GF-D8 (cell line): Measurements from ENCODE around the gene CENPP.
"Not testable (repeated sequence)": the region's sequence is repeated elsewhere in the genome, so short reads cannot be mapped to it uniquely, and the experiment has no call there.

Source experiments
- DNase-seq: peaks from one replicate; lab custom pipeline; 2025; lab: John Stamatoyannopoulos, UW

CENPP gene

GRCh38 chr9:92538541-92538940 is 212.8 kb downstream of the CENPP start:
- no peak for DNase-seq

DNA sequence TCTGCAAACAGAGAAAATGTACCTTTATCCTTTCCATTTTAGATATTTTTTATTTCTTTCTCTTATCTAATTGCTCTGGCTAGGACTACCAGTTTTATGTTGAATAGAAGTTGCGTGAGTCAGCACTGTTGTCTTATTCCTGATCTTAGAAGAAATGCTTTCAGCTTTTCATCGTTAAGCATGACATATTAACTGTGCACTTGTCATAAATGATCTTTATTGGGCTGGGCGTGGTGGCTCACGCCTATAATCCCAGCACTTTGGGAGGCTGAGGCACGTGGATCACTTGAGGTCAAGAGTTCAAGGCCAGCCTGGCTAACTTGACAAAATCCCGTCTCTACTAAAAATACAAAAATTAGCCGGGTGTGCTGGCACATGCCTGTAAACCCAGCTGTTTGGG is 218.2 kb downstream of the CENPP start:
- DNase-seq: no peak

GRCh38 chr9:92545002-92545510 is 219.3 kb downstream of the CENPP start:
- no peak for DNase-seq

GRCh38 chr9:92547356-92547755 is 221.6 kb downstream of the CENPP start:
- no peak for DNase-seq

DNA sequence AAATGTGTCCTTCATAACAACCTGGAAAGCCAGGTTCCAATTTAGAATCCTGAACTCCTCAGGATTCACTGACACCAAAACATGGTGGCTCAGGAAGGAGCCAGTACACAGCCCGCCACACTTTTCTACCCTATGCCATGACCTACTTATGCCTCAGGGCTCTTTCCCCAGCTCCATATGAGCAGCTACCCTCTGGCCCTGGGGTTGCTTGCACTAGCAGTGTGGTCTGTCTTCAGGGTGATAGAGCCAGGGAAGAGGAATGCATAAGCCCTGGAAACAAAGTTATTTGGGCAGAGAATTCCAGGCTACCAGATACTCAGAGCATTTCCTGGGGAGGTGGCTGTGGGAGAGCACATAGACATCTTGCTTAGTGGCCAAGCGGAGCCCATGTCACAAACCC is 225.0 kb downstream of the CENPP start:
- no peak for DNase-seq

DNA sequence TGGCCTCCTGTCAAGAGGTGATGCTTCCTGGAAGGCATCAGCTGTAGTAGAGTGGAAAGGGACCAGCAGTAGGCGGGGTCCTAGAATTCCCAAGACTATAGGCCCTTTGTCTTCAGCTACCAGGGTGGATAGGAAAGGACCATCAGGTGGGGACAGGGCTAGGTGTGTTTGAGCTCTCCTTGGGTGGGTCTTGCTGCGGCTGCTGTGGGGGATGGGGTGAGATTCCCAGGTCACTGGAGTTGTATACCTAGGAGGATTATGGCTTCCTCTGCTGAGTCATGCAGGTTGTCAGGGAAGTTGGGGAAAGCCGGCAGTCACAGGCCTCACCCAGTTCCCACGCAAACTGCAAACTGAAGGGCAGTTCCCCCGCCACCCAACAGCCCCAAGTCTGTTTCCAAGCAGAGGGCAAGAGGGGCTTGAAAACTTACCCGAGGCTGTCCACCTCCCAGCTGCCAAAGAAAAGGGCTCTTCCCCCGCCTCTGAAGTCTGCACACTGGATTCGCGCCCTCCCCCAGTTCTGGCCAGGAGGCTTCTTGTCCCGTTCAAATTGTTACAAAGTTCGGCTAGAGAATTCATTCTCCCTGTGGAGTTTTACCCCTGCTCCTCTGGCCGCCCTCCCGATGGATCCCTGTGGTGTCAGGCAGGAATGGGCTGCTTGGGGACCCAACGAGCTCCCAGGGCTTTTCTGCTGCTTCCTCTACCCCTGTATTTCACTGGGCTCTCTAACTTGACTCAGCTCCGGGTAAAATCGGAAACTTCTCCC is 233.0 kb downstream of the CENPP start:
- DNase-seq: no peak

- DNase-seq: no peak
These were observed 235.9 kb downstream of the CENPP start for GRCh38 chr9:92561374-92562330.

GRCh38 chr9:92562461-92562967 is 236.8 kb downstream of the CENPP start:
- no peak for DNase-seq

DNA sequence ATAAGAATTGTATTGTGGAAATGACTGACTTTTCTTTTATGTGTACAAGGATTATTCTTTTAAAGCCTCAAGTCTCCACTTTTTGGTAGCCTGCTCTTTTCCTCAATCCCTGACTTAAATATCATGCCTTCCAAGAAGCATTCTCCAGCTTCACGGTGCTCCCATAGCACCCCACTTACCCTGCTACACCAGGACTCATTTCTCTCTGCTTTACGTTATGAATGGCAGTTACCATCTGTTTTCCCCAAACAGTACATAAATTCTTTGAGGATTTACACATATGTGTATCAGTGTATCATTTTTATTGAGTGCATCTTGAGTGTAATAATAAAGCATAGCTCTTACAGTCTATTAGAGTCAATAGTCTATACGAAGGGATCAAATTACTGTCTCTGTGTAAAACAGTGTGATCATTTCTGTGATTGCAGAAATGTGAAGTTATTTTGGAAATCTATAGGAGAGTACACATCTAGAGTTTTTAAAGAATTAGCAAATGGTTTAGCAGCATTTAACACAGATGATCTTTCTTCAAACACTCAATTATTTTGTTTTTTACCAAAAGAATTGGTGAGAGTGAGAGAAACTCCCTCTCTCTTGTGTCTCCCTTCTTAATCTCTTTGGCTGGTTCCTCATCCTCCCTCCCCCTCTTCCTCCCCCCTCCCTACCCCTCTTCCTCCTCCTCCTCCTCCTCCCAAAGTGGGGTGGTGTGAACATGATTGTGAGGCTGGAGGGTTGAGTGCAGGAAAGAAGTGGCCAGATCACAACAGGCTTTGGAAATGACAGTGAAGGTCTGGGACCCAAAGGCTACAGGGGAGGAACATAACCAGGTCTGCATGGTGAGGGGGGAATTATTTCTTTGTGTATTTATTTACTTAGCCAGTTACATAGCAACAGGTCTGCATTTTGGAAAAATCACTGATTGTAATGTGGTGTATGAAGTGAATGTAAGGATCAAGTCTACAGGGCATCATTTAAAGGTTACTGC is 237.7 kb downstream of the CENPP start:
- DNase-seq: no peak

- DNase-seq: no peak
These were observed 238.8 kb downstream of the CENPP start for GRCh38 chr9:92564504-92564903.

- DNase-seq: no peak
These were observed 239.2 kb downstream of the CENPP start for GRCh38 chr9:92564982-92565381.

- DNase-seq: not testable (repeated sequence)
These were observed 246.1 kb downstream of the CENPP start for GRCh38 chr9:92571871-92572270.

- DNase-seq: not testable (repeated sequence)
These were observed 247.9 kb downstream of the CENPP start for GRCh38 chr9:92573612-92574011.

DNA sequence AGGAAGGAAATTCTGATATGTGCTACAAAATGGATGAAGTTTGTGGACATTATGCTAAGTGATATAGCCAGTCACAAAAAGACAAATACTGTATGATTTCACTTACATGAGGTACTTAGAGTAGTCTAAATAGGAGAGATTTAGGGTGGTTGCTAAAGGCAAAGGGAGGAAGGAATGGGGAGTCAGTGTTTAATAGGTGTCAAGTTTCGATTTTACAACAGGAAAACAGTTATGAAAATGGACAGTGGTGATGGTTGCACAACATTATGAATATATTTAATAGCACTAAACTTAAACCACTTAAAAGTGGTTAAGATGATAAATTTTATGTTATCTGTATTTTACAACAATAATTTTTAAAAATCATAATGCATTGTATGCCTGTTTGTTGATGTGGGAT is 250.4 kb downstream of the CENPP start:
- DNase-seq: no peak

GRCh38 chr9:92589923-92590322 is 264.2 kb downstream of the CENPP start:
- DNase-seq: no peak

DNA sequence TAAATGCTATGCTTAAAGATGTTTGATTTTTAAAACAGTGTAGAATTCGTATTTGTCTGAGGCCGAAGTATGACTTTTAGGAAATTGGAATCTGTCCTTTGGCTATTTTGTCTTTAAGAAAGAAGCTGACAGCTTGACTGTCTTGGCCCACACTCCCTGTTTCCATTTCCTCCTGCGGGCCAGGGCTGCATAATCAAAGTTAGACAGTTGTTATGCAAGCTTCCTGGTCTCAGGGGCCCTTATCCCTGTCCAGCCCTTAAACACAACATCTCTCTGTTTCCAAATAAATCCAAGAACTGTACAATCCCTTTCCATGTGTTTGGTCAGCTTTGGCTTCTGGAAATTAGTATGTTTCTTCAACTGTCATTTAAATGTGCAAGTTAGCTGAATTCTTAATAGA is 264.6 kb downstream of the CENPP start:
- peak; percentile 37 for DNase-seq

GRCh38 chr9:92592537-92592936 is 266.8 kb downstream of the CENPP start:
- DNase-seq: no peak

DNA sequence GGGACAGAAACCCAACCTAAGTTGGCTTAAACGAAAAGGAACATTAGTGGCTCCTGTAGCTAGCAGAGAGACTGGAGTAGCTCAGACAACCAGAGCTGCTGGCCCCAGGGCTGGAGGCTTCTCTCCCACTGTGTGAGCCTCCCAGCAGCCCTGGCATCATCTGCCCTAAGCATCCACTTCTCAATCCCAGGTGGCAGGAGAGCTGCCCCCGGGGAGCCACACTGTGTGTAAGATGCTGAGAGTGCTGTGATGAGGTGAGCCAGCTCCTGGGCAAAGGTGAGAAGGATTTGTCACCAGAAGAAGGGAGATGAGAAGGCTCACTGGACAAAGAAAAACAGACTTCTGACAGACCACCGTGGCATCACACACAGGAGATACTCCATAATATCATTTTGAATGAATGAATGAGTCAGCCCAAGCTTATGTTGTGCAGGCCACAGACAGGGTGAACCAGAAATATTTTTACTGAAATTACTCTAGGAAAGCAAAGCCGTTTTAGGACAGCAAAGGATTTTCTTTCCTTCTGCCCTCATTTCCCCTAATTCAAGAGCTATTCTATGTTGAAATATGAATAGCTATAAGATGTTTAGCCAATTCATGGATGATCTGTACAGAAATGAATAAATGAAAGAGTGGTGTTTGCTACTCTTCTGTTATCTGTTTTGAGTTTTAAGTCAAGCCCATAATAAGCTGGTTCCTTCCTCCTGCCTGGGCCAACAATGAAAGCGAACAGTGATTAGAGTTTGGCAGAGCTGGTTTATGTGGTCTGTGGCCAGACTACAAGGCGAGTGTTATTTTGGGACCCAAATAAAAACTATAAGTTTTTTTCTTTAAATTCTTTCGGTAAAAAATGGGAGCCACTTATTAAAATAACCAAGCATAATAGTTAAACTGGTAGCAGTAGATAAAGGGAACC is 267.5 kb downstream of the CENPP start:
- DNase-seq: no peak

DNA sequence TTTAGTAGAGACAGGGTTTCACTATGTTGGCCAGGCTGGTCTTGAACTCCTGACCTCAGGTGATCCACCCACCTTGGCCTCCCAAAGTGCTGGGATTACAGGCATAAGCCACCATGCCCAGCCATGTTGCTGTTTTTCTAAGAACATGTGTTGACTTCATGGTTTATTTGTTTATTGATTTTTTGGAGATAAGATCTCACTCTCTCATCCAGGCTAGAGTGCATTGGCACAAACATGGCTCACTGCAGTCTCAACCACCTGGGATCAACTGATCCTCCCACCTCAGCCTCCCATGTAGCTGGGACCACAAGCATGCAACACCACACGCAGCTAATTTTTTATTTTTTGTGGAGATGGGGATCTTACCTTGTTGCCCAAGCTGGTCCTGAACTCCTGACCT is 269.3 kb downstream of the CENPP start:
- DNase-seq: not testable (repeated sequence)

DNA sequence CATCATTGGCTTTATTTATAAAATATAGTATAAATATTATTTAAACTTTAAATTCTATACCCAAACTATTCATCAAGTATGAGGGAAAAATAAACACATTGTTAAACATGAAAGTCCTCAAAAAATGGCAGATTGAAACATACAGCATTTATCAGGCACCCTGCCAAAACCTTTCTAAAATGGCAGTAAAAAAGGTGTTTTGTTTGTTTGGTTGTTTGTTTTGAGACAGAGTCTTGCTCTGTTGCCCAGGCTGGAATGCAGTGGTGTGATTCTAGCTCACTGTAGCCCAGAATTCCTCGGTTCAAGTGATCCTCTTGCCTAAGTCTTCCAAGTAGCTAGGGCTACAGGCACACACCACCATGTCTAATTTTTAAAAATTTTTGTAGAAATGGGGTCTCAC is 270.2 kb downstream of the CENPP start:
- no peak for DNase-seq
